Measurements from ENCODE around the gene B4GALT2. TPM values are rescaled to one million over a fixed set of nuclear protein-coding genes. Genes with fewer than 3 reads are reported as not detected.

The B4GALT2 gene
- total and polyA plus RNA-seq, 9 of the 15 experiments (the other 6 are each of a cell fraction or from before 2014, with no cell fraction given), result 1.3 to 86.8 (median 43.8) TPM

DNA sequence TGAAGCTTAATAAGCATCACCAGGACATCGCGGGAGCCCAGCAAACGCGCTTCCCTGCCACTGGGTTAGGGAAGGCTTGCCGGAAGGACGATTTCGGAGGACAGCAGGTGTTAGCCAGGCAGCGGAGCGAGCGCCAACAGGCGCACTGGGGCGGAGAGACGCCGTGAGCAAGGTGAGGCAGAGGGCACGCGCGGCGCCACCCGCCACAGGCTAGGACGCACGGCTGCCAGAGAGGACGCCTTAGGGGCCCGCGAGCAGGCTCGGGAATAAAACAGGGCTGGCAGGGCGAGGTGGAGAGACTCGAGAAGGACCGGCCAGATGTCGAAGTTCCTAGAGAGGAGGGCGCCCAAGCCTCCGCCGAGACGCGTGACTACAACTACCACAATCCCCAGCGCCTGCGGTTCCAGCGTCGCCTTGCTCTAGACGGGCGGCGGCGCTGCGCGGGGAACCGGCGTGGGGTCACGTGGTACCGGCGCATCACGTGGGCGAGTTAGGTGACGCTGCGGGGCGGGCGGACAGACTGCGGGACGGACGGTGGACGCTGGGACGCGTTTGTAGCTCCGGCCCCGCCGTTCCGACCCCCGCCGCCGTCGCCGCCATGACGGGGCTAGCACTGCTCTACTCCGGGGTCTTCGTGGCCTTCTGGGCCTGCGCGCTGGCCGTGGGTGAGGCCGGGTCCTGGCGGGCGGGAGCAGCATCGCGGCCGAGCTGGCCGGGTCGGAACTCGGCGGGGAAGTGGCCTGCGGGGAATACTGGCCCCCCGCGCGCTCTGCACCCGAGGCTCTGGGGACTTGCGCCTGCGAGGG is 4.4 kb upstream of the B4GALT2 start, which contains the start of gene ATP6V0B (continued):
- TF ChIP-seq, protein P1, sequence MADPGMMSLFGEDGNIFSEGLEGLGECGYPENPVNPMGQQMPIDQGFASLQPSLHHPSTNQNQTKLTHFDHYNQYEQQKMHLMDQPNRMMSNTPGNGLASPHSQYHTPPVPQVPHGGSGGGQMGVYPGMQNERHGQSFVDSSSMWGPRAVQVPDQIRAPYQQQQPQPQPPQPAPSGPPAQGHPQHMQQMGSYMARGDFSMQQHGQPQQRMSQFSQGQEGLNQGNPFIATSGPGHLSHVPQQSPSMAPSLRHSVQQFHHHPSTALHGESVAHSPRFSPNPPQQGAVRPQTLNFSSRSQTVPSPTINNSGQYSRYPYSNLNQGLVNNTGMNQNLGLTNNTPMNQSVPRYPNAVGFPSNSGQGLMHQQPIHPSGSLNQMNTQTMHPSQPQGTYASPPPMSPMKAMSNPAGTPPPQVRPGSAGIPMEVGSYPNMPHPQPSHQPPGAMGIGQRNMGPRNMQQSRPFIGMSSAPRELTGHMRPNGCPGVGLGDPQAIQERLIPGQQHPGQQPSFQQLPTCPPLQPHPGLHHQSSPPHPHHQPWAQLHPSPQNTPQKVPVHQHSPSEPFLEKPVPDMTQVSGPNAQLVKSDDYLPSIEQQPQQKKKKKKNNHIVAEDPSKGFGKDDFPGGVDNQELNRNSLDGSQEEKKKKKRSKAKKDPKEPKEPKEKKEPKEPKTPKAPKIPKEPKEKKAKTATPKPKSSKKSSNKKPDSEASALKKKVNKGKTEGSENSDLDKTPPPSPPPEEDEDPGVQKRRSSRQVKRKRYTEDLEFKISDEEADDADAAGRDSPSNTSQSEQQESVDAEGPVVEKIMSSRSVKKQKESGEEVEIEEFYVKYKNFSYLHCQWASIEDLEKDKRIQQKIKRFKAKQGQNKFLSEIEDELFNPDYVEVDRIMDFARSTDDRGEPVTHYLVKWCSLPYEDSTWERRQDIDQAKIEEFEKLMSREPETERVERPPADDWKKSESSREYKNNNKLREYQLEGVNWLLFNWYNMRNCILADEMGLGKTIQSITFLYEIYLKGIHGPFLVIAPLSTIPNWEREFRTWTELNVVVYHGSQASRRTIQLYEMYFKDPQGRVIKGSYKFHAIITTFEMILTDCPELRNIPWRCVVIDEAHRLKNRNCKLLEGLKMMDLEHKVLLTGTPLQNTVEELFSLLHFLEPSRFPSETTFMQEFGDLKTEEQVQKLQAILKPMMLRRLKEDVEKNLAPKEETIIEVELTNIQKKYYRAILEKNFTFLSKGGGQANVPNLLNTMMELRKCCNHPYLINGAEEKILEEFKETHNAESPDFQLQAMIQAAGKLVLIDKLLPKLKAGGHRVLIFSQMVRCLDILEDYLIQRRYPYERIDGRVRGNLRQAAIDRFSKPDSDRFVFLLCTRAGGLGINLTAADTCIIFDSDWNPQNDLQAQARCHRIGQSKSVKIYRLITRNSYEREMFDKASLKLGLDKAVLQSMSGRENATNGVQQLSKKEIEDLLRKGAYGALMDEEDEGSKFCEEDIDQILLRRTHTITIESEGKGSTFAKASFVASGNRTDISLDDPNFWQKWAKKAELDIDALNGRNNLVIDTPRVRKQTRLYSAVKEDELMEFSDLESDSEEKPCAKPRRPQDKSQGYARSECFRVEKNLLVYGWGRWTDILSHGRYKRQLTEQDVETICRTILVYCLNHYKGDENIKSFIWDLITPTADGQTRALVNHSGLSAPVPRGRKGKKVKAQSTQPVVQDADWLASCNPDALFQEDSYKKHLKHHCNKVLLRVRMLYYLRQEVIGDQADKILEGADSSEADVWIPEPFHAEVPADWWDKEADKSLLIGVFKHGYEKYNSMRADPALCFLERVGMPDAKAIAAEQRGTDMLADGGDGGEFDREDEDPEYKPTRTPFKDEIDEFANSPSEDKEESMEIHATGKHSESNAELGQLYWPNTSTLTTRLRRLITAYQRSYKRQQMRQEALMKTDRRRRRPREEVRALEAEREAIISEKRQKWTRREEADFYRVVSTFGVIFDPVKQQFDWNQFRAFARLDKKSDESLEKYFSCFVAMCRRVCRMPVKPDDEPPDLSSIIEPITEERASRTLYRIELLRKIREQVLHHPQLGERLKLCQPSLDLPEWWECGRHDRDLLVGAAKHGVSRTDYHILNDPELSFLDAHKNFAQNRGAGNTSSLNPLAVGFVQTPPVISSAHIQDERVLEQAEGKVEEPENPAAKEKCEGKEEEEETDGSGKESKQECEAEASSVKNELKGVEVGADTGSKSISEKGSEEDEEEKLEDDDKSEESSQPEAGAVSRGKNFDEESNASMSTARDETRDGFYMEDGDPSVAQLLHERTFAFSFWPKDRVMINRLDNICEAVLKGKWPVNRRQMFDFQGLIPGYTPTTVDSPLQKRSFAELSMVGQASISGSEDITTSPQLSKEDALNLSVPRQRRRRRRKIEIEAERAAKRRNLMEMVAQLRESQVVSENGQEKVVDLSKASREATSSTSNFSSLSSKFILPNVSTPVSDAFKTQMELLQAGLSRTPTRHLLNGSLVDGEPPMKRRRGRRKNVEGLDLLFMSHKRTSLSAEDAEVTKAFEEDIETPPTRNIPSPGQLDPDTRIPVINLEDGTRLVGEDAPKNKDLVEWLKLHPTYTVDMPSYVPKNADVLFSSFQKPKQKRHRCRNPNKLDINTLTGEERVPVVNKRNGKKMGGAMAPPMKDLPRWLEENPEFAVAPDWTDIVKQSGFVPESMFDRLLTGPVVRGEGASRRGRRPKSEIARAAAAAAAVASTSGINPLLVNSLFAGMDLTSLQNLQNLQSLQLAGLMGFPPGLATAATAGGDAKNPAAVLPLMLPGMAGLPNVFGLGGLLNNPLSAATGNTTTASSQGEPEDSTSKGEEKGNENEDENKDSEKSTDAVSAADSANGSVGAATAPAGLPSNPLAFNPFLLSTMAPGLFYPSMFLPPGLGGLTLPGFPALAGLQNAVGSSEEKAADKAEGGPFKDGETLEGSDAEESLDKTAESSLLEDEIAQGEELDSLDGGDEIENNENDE (IDR thresholded peaks at IDR 0.05; ENCODE audit: low read depth, low read length), result no peak
- TF ChIP-seq BHLHE40 (IDR thresholded peaks at IDR 0.05; ENCODE audit: low read length) (peak; percentile 92), CBFB (CRISPR knock-in tag; IDR thresholded peaks at IDR 0.05) (peak; percentile 96)
- TF ChIP-seq, protein P2, sequence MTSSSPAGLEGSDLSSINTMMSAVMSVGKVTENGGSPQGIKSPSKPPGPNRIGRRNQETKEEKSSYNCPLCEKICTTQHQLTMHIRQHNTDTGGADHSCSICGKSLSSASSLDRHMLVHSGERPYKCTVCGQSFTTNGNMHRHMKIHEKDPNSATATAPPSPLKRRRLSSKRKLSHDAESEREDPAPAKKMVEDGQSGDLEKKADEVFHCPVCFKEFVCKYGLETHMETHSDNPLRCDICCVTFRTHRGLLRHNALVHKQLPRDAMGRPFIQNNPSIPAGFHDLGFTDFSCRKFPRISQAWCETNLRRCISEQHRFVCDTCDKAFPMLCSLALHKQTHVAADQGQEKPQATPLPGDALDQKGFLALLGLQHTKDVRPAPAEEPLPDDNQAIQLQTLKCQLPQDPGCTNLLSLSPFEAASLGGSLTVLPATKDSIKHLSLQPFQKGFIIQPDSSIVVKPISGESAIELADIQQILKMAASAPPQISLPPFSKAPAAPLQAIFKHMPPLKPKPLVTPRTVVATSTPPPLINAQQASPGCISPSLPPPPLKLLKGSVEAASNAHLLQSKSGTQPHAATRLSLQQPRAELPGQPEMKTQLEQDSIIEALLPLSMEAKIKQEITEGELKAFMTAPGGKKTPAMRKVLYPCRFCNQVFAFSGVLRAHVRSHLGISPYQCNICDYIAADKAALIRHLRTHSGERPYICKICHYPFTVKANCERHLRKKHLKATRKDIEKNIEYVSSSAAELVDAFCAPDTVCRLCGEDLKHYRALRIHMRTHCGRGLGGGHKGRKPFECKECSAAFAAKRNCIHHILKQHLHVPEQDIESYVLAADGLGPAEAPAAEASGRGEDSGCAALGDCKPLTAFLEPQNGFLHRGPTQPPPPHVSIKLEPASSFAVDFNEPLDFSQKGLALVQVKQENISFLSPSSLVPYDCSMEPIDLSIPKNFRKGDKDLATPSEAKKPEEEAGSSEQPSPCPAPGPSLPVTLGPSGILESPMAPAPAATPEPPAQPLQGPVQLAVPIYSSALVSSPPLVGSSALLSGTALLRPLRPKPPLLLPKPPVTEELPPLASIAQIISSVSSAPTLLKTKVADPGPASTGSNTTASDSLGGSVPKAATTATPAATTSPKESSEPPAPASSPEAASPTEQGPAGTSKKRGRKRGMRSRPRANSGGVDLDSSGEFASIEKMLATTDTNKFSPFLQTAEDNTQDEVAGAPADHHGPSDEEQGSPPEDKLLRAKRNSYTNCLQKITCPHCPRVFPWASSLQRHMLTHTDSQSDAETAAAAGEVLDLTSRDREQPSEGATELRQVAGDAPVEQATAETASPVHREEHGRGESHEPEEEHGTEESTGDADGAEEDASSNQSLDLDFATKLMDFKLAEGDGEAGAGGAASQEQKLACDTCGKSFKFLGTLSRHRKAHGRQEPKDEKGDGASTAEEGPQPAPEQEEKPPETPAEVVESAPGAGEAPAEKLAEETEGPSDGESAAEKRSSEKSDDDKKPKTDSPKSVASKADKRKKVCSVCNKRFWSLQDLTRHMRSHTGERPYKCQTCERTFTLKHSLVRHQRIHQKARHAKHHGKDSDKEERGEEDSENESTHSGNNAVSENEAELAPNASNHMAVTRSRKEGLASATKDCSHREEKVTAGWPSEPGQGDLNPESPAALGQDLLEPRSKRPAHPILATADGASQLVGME (CRISPR knock-in tag; IDR thresholded peaks at IDR 0.05), result 0 out of 2 replicates have a peak, but pooled peaks have one; percentile 14

Data from K562 (cell line).